K562 (cell line): Measurements from ENCODE around the gene EME2. TPM values are rescaled to one million over a fixed set of nuclear protein-coding genes. Genes with fewer than 3 reads are reported as not detected.

ENCODE experiments used
- BMI1 ChIP-seq: fragments of 150-350 bp; IDR thresholded peaks from 2 replicates; pipeline ENCODE4 v1.6.1; 2014; ENCODE audit warnings: low read length
- BRD9 ChIP-seq: fragments of 450-650 bp; IDR thresholded peaks from 2 replicates; pipeline ENCODE4 v1.6.1; 2018; ENCODE audit warnings: low read depth; ENCODE audit not compliant: partially characterized antibody
- ERF ChIP-seq: fragments of 450-650 bp; formaldehyde crosslinking; IDR thresholded peaks from 2 replicates; pipeline ENCODE4 v1.4.0; 2020; ENCODE audit warnings: mild to moderate bottlenecking, mixed read lengths
- HES1 ChIP-seq: fragments of 450-650 bp; IDR thresholded peaks from 2 replicates; pipeline ENCODE4 v1.6.1; 2016; ENCODE audit warnings: low read depth, mild to moderate bottlenecking, moderate library complexity
- JUNB ChIP-seq: fragments of 450-650 bp; formaldehyde crosslinking; conservative IDR thresholded peaks from 2 replicates; pipeline ENCODE4 v1.4.0; 2020; ENCODE audit warnings: mild to moderate bottlenecking
- KLF1 ChIP-seq: fragments of 450-650 bp; IDR thresholded peaks from 2 replicates; pipeline ENCODE4 v1.6.1; 2016; ENCODE audit warnings: missing genetic modification characterization, missing compliant biosample characterization
- MAFK ChIP-seq: IDR thresholded peaks from 2 replicates; pipeline ENCODE4 v1.6.1; 2011; ENCODE audit warnings: low read length, improper control_type of control experiment
- NEUROD1 ChIP-seq: fragments of 150-350 bp; IDR thresholded peaks from 2 replicates; pipeline ENCODE4 v1.6.1; 2014; ENCODE audit warnings: borderline replicate concordance, low read length, low read depth; ENCODE audit not compliant: partially characterized antibody
- NFXL1 ChIP-seq: fragments of 450-650 bp; formaldehyde crosslinking; IDR thresholded peaks from 2 replicates; pipeline ENCODE4 v1.4.0; 2021; ENCODE audit warnings: mild to moderate bottlenecking
- NONO ChIP-seq, 2 experiments: fragments of 200-400 bp in 1 of 2; fragments of 450-650 bp in 1 of 2; formaldehyde crosslinking in 1 of 2; IDR thresholded peaks; 2 replicates each; pipeline ENCODE4 v1.6.1; 2017; ENCODE audit warnings: low read depth in 2 of 2, mild to moderate bottlenecking in 2 of 2, moderate library complexity in 2 of 2, low read length in 1 of 2
- POLR3A ChIP-seq: IDR thresholded peaks from 2 replicates; pipeline ENCODE4 v1.6.1; 2011; ENCODE audit warnings: borderline replicate concordance, mild to moderate bottlenecking, moderate library complexity; ENCODE audit not compliant: insufficient read length, insufficient read depth; ENCODE audit errors: extremely low read depth
- RAD21 ChIP-seq, 2 experiments: fragments of 250-450 bp in 1 of 2; fragments of 450-650 bp in 1 of 2; sonication (Bioruptor Pico) in 1 of 2; formaldehyde crosslinking in 1 of 2; IDR thresholded peaks in 1 of 2; conservative IDR thresholded peaks in 1 of 2; 2 replicates each; pipeline versions ENCODE4 v1.4.0 to v1.8.0; 2020 to 2022; ENCODE audit warnings: mild to moderate bottlenecking in 2 of 2, moderate library complexity in 1 of 2
- STAT5A ChIP-seq: IDR thresholded peaks from 2 replicates; pipeline ENCODE4 v1.6.1; 2012; ENCODE audit warnings: low read length, inconsistent platforms, borderline replicate concordance
- TAL1 ChIP-seq: fragments of 450-650 bp; IDR thresholded peaks from 2 replicates; pipeline ENCODE4 v1.6.1; 2016; ENCODE audit warnings: mild to moderate bottlenecking
- TRIM25 ChIP-seq: fragments of 450-650 bp; IDR thresholded peaks from 2 replicates; pipeline ENCODE4 v1.7.0; 2016; ENCODE audit warnings: borderline replicate concordance
- XRCC4 ChIP-seq: IDR thresholded peaks from one replicate; pipeline ENCODE4 v1.6.1; 2011; ENCODE audit not compliant: insufficient read depth, insufficient read length; ENCODE audit errors: extremely low read depth
- ZNF134 ChIP-seq: fragments of 250-450 bp; sonication (Bioruptor Pico); conservative IDR thresholded peaks from 2 replicates; pipeline ENCODE4 v1.4.0; 2020
- ZNF224 ChIP-seq: sonication (generic); formaldehyde crosslinking; IDR thresholded peaks from 2 replicates; pipeline ENCODE4 v1.8.0; 2022; ENCODE audit warnings: mild to moderate bottlenecking, missing genetic modification reagents
- ZNF592 ChIP-seq: fragments of 450-650 bp; IDR thresholded peaks from 2 replicates; pipeline ENCODE4 v1.6.1; 2017; ENCODE audit warnings: antibody characterized with exemption, mild to moderate bottlenecking
- polyA plus RNA-seq, 8 experiments: library from polyadenylated mRNA; depleted of rRNA in 4 of 8; stranded (reverse) in 5 of 8; unstranded in 3 of 8; fragments of >200 nt; fragmentation: Nextera tagmentation in 2 of 8; fragmentation: Illumina TruSeq in 1 of 8; extraction: Ambion mirVana in 2 of 8; extraction: Trizol in 1 of 8; gene quantifications; 2 replicates each; pipeline versions ENCODE4 v1.2.1 to v1.2.3, GENCODE V29; 2011 to 2014; ENCODE audit warnings: inconsistent platforms in 1 of 8, missing spikeins in 1 of 8
- total RNA-seq, 7 experiments: library from RNA; depleted of rRNA in 6 of 7; stranded (reverse); fragments of >200 nt in 6 of 7; fragmentation: Illumina TruSeq in 2 of 7; extraction: Trizol in 2 of 7; gene quantifications; 2 replicates each; pipeline versions ENCODE4 v1.2.1 to v1.2.3, GENCODE V29; 2011 to 2021; ENCODE audit warnings: low replicate concordance in 1 of 7
- TF ChIP-seq, protein P1 (sequence below): fragments of 250-450 bp; sonication (Bioruptor Pico); IDR thresholded peaks from 2 replicates; pipeline ENCODE4 v1.5.1; 2021; ENCODE audit warnings: mild to moderate bottlenecking

Gene EME2
- total and polyA plus RNA-seq, 9 of the 15 experiments (the other 6 are each of a cell fraction or from before 2014, with no cell fraction given), result 0.35 to 19.9 (median 3.5) TPM

- TF ChIP-seq STAT5A (no peak; the same call in 1 of the 2 replicates), ERF (peak; percentile 77; the same call in 1 of the 2 replicates), BRD9 (no peak), RAD21 (CRISPR knock-in tag; conservative IDR thresholded peaks at IDR 0.05 in 1 of 2, IDR thresholded peaks at IDR 0.05 in 1 of 2) (peak; percentile 26 to 66; a peak in 3 of 4 replicates), JUNB (CRISPR knock-in tag) (peak; percentile 28; the same call in 1 of the 2 replicates), ZNF134 (CRISPR knock-in tag) (no peak), ZNF224 (no peak), MAFK (no peak), NEUROD1 (peak; percentile 77), XRCC4 (no peak), BMI1 (no peak), TRIM25 (no peak), KLF1 (tag) (no peak), HES1 (no peak), TAL1 (no peak), ZNF592 (no peak), NONO (IDR thresholded peaks at IDR 0.05; ENCODE audit: low read depth in 2 of 2, low read length in 1 of 2) (peak; percentile 53 to 78; a peak in 2 of 4 replicates), POLR3A (no peak), NFXL1 (CRISPR knock-in tag) (no peak)
- TF ChIP-seq, protein P1, sequence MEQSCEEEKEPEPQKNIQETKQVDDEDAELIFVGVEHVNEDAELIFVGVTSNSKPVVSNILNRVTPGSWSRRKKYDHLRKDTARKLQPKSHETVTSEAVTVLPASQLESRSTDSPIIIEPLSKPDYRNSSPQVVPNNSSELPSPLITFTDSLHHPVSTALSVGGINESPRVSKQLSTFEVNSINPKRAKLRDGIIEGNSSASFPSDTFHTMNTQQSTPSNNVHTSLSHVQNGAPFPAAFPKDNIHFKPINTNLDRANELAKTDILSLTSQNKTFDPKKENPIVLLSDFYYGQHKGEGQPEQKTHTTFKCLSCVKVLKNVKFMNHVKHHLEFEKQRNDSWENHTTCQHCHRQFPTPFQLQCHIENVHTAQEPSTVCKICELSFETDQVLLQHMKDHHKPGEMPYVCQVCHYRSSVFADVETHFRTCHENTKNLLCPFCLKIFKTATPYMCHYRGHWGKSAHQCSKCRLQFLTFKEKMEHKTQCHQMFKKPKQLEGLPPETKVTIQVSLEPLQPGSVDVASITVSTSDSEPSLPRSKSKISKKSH, result no peak
Observed at GRCh38 chr16:1772908-1773702, 495 bp downstream of the EME2 start, which contains the start of gene MRPS34 (continued).
